SU-DHL-6 (cell line): Measurements from ENCODE around the gene ATXN7L1.
A peak's percentile ranks its signal among the peaks of the same experiment; 100 is the strongest.

Source experiments
- CTCF ChIP-seq: fragments of 200-600 bp; sonication (generic); IDR thresholded peaks from one replicate; pipeline ENCODE4 v1.5.1; 2017; ENCODE audit warnings: antibody characterized with exemption, mild to moderate bottlenecking, low read length, moderate library complexity; ENCODE audit not compliant: insufficient read depth, poor library complexity, severe bottlenecking
- EZH2phosphoT487 ChIP-seq: fragments of 200-600 bp; sonication (generic), shearing (Covaris generic); conservative IDR thresholded peaks from 2 replicates; pipeline ENCODE4 v1.6.1; 2018; ENCODE audit warnings: mild to moderate bottlenecking, antibody characterized with exemption, low read length, moderate library complexity, mixed read lengths

- TF ChIP-seq CTCF = peak; percentile 63
- no peak for TF ChIP-seq EZH2phosphoT487
Observed at GRCh38 chr7:105759670-105760550, 116.5 kb downstream of the ATXN7L1 start.
